ENCODE results near the gene WLS. TPM values are rescaled to one million over a fixed set of nuclear protein-coding genes. Genes with fewer than 3 reads are reported as not detected.

The WLS gene
- total RNA-seq, 1 donor from 2014 or later, result 55.0 TPM

DNA sequence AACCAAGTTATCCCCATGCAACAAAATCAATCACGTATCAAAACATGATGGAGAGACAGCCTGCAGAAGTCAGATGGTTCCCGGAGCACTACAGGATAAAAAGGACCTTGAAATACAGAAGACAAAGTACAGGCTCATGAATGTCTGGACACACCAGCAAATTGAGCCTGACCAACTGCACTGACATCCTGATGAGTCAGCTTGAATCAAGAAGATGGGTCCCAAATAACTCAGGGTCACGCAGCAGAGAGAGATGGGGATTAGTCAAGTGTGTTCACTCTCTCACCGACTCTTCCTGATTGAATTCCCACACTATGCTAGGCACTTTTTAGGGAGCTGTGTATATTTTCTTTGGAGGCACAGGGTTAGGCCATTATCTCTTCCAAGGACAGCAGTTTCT, 110.8 kb downstream of the WLS start:
- H3K27me3 ChIP-seq (ENCODE audit: control insufficient read depth, insufficient read depth, low read length), result no peaks in the 10 kb centered on the region
- H3K36me3 ChIP-seq (ENCODE audit: control insufficient read depth, insufficient read depth, low read length), result no peaks in the 10 kb centered on the region
- H3K4me3 ChIP-seq (ENCODE audit: low read depth, low read length), result no peak overlapping the region
- no peak for DNase-seq (ENCODE audit: low read depth)
- TF ChIP-seq, protein P1, sequence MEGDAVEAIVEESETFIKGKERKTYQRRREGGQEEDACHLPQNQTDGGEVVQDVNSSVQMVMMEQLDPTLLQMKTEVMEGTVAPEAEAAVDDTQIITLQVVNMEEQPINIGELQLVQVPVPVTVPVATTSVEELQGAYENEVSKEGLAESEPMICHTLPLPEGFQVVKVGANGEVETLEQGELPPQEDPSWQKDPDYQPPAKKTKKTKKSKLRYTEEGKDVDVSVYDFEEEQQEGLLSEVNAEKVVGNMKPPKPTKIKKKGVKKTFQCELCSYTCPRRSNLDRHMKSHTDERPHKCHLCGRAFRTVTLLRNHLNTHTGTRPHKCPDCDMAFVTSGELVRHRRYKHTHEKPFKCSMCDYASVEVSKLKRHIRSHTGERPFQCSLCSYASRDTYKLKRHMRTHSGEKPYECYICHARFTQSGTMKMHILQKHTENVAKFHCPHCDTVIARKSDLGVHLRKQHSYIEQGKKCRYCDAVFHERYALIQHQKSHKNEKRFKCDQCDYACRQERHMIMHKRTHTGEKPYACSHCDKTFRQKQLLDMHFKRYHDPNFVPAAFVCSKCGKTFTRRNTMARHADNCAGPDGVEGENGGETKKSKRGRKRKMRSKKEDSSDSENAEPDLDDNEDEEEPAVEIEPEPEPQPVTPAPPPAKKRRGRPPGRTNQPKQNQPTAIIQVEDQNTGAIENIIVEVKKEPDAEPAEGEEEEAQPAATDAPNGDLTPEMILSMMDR (IDR thresholded peaks at IDR 0.05; ENCODE audit: insufficient read depth, low read length, poor library complexity, severe bottlenecking), result no peak

DNA sequence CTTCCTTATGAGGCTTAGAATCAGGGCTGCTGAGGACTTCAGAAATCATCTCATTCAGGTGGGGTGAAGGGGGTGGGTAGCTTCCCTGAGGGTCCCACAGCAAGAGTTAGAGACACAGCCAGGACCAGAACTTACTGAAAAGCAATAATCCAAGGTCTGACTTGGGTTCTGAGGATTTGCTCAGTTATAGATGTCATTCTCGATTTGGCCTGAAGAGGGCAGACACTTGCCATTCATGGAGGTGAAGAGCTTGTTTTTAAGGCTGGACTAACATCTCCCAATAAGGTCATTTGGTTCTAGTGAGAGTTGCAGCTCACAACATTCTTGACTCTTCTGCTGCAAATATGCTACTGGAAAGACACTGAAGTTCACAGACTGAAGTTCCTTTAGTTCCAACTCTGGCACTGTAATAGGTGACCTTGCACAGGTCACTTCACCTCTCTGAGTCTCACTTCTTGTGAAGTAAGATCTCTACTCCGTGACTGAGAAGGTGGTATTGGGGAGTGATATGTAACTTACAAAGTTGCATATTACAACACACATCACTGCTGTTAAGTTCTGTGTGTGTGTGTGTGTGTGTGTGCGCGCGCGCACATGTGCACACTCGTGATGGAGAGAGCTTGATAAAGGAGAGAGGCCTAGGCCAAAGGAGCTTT, 112.1 kb downstream of the WLS start:
- Histone ChIP-seq H3K27me3 (ENCODE audit: control insufficient read depth, insufficient read depth, low read length) (no peaks in the 10 kb centered on the region), H3K36me3 (ENCODE audit: control insufficient read depth, insufficient read depth, low read length) (no peaks in the 10 kb centered on the region), H3K4me3 (ENCODE audit: low read depth, low read length) (no peak overlapping the region)
- DNase-seq (ENCODE audit: low read depth), result no peak
- TF ChIP-seq, protein P1 (IDR thresholded peaks at IDR 0.05; ENCODE audit: insufficient read depth, low read length, poor library complexity, severe bottlenecking), result peak; percentile 68

DNA sequence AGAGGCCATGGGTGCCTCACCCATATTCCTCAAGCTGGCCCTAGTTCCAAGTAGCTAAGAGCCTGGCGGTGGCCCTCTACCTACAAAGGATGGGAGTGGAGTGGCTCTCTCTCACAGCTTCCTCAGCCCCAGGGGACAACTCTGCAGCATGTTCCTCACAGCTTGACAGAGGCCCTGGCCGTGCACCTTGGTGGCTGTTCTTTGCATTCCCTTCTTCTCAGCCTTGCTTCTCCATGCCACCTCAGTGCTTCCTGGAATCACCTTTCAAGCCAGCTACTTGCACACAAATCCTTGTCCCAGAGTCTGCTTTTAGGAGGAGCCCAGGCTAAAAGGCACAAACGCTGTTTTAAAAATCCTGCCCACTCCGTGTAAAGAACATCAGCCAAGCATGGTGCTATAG, 112.9 kb downstream of the WLS start:
- no peak for DNase-seq (ENCODE audit: low read depth)
- Histone ChIP-seq H3K27me3 (ENCODE audit: control insufficient read depth, insufficient read depth, low read length) (no peaks in the 10 kb centered on the region), H3K36me3 (ENCODE audit: control insufficient read depth, insufficient read depth, low read length) (no peaks in the 10 kb centered on the region), H3K4me3 (ENCODE audit: low read depth, low read length) (no peak overlapping the region)
- TF ChIP-seq, protein P1 (IDR thresholded peaks at IDR 0.05; ENCODE audit: insufficient read depth, low read length, poor library complexity, severe bottlenecking), result no peak

DNA sequence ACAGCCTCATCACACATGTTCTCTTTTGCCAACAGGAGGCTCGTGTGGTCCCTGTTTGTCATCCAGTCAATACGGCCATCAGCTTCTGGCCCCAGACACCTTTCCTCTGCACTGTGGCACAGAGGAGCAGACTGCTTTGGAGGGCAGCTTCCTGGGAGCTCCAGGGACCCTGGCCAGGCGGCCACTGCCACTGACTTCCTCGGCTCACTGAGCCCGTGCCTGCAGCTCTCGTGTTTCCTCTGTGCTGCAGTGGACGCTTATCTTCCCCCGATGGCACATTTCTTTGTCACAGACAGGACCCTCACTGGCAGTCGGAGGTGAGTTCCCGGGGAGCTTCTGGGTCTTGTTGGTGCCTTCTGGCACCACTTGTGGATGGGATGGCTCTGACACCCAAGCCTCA, 114.9 kb downstream of the WLS start:
- no peak overlapping the region for H3K4me3 ChIP-seq (ENCODE audit: low read depth, low read length)
- no peaks in the 10 kb centered on the region for H3K36me3 ChIP-seq (ENCODE audit: control insufficient read depth, insufficient read depth, low read length)
- no peaks in the 10 kb centered on the region for H3K27me3 ChIP-seq (ENCODE audit: control insufficient read depth, insufficient read depth, low read length)
- TF ChIP-seq, protein P1 (IDR thresholded peaks at IDR 0.05; ENCODE audit: insufficient read depth, low read length, poor library complexity, severe bottlenecking), result no peak
- no peak for DNase-seq (ENCODE audit: low read depth)

DNA sequence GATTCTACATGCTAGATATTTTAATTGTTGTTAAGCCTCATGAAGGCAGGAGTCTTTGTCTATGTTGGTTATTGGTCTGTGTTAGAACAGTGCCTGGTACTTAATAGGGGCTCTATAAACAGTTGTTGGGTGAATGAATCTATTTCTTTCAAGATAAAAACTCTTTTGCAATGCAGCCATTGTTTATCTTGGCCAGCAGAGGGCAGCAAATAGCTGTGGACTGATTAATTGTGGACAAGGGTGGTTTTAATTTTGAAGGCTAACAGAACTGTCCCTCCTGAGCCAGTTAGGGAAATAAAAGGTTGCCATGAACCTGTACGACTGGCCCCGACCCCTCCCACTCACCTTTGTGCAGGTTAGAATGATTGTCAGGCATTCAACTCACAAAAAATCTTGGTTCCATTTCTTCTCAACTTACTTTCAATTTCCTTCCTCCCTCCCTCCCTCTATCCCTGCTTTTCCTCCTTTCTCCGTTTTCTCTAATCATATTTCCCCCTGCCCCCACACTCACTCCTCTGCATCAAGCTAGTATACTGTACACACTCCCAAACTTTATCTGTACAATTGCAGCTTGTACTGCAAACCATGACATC, 115.6 kb downstream of the WLS start:
- Histone ChIP-seq H3K36me3 (ENCODE audit: control insufficient read depth, insufficient read depth, low read length) (no peaks in the 10 kb centered on the region), H3K27me3 (ENCODE audit: control insufficient read depth, insufficient read depth, low read length) (no peaks in the 10 kb centered on the region), H3K4me3 (ENCODE audit: low read depth, low read length) (no peak overlapping the region)
- DNase-seq (ENCODE audit: low read depth), result no peak
- TF ChIP-seq, protein P1 (IDR thresholded peaks at IDR 0.05; ENCODE audit: insufficient read depth, low read length, poor library complexity, severe bottlenecking), result peak; percentile 70

- Histone ChIP-seq H3K27me3 (ENCODE audit: control insufficient read depth, insufficient read depth, low read length) (no peaks in the 10 kb centered on the region), H3K36me3 (ENCODE audit: control insufficient read depth, insufficient read depth, low read length) (no peaks in the 10 kb centered on the region), H3K4me3 (ENCODE audit: low read depth, low read length) (no peak overlapping the region)
- TF ChIP-seq, protein P1 (IDR thresholded peaks at IDR 0.05; ENCODE audit: insufficient read depth, low read length, poor library complexity, severe bottlenecking), result no peak
- no peak for DNase-seq (ENCODE audit: low read depth)
These were observed 117.0 kb downstream of the WLS start for GRCh38 chr1:68115308-68115707.
